ENCODE measurements around the gene SLC7A6OS.

Gene SLC7A6OS

GRCh38 chr16:68356919-68357286 lies 46.2 kb upstream of the SLC7A6OS start:
- no peak overlapping the region for H3K4me3 Mint-ChIP-seq
- no peaks in the 10 kb centered on the region for H3K9me3 Mint-ChIP-seq

GRCh38 chr16:68356249-68356918 lies 45.6 kb upstream of the SLC7A6OS start:
- H3K27me3 Mint-ChIP-seq (ENCODE audit: low read depth): no peaks in the 10 kb centered on the region
- no peak for TF ChIP-seq CTCF (IDR thresholded peaks at IDR 0.05; ENCODE audit: unreplicated experiment in 3 of 3)
- no peak overlapping the region for H3K4me3 Mint-ChIP-seq
- peaks cover 26% of the 10 kb centered on the region for H3K36me3 Mint-ChIP-seq (ENCODE audit: low read depth)
- no peaks in the 10 kb centered on the region for H3K9me3 Mint-ChIP-seq
- H3K27ac Mint-ChIP-seq: no peak overlapping the region
- peaks cover 8% of the 10 kb centered on the region for H3K4me1 Mint-ChIP-seq

More at GRCh38 chr16:68356919-68357286, 46.2 kb upstream of the SLC7A6OS start:
- no peak for TF ChIP-seq CTCF (IDR thresholded peaks at IDR 0.05; ENCODE audit: unreplicated experiment in 3 of 3)
- Mint-ChIP-seq H3K36me3 (ENCODE audit: low read depth) (peaks cover 21% of the 10 kb centered on the region), H3K27ac (no peak overlapping the region), H3K27me3 (ENCODE audit: low read depth) (no peaks in the 10 kb centered on the region), H3K4me1 (peaks cover 8% of the 10 kb centered on the region)

GRCh38 chr16:68355447-68356248 lies 44.9 kb upstream of the SLC7A6OS start:
- H3K27ac Mint-ChIP-seq: no peak overlapping the region
- no peaks in the 10 kb centered on the region for H3K27me3 Mint-ChIP-seq (ENCODE audit: low read depth)
- no peak overlapping the region for H3K4me3 Mint-ChIP-seq
- TF ChIP-seq CTCF (IDR thresholded peaks at IDR 0.05; ENCODE audit: unreplicated experiment in 3 of 3): no peak
- peaks cover 30% of the 10 kb centered on the region for H3K36me3 Mint-ChIP-seq (ENCODE audit: low read depth)
- H3K4me1 Mint-ChIP-seq: peaks cover 6% of the 10 kb centered on the region
- no peaks in the 10 kb centered on the region for H3K9me3 Mint-ChIP-seq

- Mint-ChIP-seq H3K27me3 (ENCODE audit: low read depth) (no peaks in the 10 kb centered on the region), H3K27ac (no peak overlapping the region), H3K4me3 (no peak overlapping the region), H3K4me1 (no peaks in the 10 kb centered on the region), H3K36me3 (ENCODE audit: low read depth) (peaks cover 37% of the 10 kb centered on the region), H3K9me3 (no peaks in the 10 kb centered on the region)
- TF ChIP-seq CTCF (IDR thresholded peaks at IDR 0.05; ENCODE audit: unreplicated experiment in 3 of 3): no peak
Measured at GRCh38 chr16:68354816-68355215, 44.1 kb upstream of the SLC7A6OS start.

GRCh38 chr16:68353366-68353765 lies 42.6 kb upstream of the SLC7A6OS start:
- H3K36me3 Mint-ChIP-seq (ENCODE audit: low read depth): peaks cover 47% of the 10 kb centered on the region
- no peaks in the 10 kb centered on the region for H3K27me3 Mint-ChIP-seq (ENCODE audit: low read depth)
- no peaks in the 10 kb centered on the region for H3K4me1 Mint-ChIP-seq
- no peak for TF ChIP-seq CTCF (IDR thresholded peaks at IDR 0.05; ENCODE audit: unreplicated experiment in 3 of 3)
- H3K9me3 Mint-ChIP-seq: no peaks in the 10 kb centered on the region
- no peak overlapping the region for H3K27ac Mint-ChIP-seq
- H3K4me3 Mint-ChIP-seq: no peak overlapping the region

Measured in nephron (organoid).